Measurements from ENCODE around the gene HMMR.
"Not testable (repeated sequence)": the region's sequence is repeated elsewhere in the genome, so short reads cannot be mapped to it uniquely, and the experiment has no call there.

HMMR gene

GRCh38 chr5:163460562-163461171, at the start of gene HMMR:
HMMR (plus strand) TSS chr5:163460632; CDS start chr5:163460693, 61 bp downstream.
- DNase-seq = no peak

DNA sequence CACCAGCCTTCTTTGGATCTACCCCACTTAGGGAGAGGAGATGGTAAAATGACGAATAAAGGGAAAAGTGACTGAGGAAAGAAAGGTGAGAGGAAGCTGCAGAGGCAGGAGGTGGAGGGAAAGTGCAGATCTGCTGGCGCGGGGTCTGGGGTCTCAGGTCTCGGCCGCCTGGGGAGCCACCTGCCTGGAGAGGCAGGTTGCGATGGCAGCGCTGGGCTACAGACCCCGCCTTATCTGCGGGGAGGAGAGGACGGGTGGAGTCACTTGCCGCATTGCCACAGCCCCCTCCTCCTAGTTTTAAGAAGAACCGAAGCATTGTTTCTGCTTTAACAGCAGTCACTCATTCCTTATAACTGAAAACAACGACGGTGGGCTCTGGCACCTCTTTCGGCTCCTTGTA, 44.8 kb upstream of the HMMR start:
- DNase-seq = not testable (repeated sequence)

- no peak for DNase-seq
Observed at GRCh38 chr5:163424836-163425235, 35.6 kb upstream of the HMMR start.

DNA sequence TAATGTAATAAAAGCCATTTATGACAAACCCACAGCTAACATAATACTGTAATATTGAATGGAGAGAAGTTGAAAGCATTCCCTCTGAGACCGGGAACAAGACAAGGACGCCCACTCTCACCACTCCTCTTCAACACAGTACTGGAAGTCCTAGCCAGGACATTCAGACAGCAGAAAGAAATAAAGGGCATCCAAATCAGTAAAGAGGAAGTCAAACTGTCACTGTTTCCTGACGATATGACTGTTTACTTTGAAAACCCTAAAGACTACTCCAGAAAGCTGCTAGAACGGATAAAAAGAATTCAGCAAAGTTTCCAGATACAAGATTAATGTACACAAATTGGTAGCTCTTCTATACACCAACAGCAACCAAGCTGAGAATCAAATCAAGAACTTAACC, 34.3 kb upstream of the HMMR start:
- not testable (repeated sequence) for DNase-seq

DNA sequence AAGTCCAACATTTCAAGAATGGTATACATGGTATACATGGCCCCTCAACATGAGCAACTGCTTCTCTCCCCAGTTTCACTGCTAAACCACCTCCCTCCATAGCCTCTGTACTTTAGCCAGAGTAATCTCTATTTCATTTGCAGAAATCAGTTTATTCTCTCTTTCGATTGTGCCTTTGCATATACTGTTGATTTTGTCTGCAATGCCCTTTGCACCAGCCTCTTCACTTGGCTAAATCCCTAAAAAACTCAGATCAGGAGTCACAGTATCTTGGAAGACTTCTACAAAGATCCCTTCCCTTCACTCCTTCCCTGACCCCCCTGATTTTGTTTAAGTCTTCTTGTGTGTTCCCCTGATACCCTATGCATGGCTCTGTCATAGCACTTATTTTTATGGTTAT, 27.9 kb upstream of the HMMR start:
- no peak for DNase-seq

DNA sequence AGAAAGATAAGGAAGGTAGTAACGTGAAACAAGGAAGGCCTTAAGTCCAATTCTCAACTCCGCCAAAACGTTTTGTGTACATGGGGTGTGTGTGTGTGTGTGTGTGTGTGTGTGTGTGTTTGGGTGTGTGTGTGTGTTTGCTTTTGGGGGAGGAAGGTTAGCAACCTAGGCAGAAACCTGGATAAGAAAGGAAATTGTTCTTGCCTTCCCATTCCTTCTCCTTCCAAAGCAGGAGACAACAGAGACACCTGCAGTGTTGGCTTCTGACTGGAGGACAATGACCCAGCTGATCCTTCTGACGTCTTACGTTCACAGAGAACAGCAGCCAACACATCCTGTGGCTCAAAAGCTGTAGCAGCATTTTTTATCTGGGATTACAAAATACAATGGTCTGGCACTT, 27.2 kb upstream of the HMMR start:
- DNase-seq = no peak

DNA sequence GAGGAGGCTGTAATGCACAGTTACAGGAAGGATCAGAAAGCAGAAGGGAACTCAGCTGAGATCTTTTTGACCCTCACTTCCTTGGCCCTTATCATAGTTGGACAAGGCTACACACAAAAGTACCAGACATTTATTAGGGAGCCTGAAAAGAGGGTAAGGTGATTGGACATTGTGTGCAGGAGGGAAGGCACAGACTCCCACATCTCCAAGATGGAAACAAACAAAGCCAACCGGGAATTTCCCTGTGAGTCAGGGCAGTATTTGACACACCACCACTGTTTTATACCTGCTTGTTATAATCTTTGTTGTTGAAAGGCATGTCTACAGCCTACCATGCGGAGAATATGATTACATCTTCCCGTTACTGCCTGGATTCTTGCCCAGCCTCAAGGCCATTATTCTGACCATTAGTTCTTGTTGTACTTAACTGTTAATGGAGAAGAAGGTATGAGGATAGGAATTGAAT, 26.0 kb upstream of the HMMR start:
- DNase-seq = no peak

DNA sequence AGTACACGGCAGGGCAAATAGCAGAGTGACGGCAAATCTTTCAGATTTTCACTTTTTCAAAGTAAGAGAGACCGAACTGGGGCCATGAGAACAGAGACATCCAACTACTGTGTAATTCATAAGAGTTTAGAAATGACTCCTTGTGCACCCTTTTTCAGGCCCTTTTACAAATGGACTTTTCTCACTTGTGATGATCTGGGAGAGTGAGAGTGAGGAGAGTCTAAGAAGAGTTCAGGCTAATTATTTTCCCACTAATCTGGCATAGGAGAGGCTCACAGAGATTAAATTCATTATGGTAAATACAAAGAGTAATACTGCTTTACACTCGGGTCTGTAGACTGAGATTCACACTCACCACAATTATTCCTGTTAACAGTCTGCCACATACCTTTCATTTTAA, 23.9 kb upstream of the HMMR start:
- DNase-seq = no peak

DNA sequence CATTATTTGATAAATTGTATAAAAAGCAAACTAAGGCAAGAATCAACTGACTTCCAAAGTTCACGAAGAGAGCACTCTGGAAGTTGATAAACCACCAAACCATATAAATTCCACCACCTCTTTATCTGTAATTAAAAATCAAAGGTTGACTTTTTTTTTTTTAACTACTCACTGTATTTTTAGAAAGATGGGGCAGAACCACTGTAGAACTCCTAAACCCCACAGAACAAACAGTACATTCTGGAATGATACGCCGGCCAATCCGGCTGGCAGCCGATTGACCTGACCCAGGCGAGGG, 23.5 kb upstream of the HMMR start:
- DNase-seq = no peak

- peak; percentile 97 for DNase-seq
Observed at GRCh38 chr5:163437309-163438182, 22.9 kb upstream of the HMMR start, which contains the start of gene CCNG1. CCNG1 (plus strand) TSS chr5:163437595; CDS start chr5:163439257, 1,662 bp downstream.

- peak; percentile 68 for DNase-seq
Observed at GRCh38 chr5:163439092-163439425, 21.4 kb upstream of the HMMR start.

- DNase-seq = no peak
Observed at GRCh38 chr5:163440954-163441353, 19.5 kb upstream of the HMMR start.

- DNase-seq = no peak
Observed at GRCh38 chr5:163444526-163444925, 15.9 kb upstream of the HMMR start.

GRCh38 chr5:163445345-163445744, 15.1 kb upstream of the HMMR start:
- DNase-seq = no peak

DNA sequence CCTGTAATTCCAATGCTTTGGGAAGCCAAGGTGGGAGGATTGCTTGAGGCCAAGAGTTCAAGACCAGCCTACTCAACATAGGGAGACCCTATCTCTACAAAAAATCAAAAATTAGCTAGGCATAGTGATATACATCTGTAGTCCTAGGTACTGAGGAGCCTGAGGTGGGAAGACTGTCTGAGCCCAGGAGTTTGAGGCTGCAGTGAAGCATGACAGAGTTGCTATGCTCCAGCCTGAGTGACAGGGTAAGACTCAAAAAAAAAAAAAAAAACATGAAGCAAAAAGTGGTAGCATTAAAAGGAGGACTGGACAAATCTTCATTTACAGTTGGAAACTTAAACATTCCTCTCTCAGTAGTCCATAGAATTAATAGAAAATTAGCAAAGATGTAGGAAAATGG, 13.2 kb upstream of the HMMR start:
- no peak for DNase-seq

DNA sequence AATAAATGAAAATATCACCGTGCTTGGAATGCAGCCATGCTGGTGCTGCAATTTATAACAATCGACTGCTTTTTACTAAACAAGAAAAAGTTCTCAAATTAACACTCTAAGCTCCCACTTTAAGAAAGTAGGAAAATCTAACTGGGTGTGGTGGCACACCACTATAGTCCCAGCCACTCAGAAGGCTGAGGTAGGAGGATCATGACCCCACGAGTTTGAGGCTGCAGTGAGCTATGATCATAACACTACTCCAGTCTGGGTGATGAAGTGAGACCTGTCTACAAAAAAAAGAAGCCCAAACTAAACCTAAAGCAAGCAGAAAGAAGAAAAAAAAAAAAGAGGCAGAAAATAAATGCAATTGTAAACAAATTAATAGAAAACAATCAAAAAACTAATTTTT, 12.6 kb upstream of the HMMR start:
- DNase-seq = no peak

GRCh38 chr5:163448491-163448890, 11.9 kb upstream of the HMMR start:
- no peak for DNase-seq

GRCh38 chr5:163451489-163451888, 8.9 kb upstream of the HMMR start:
- no peak for DNase-seq

GRCh38 chr5:163453705-163454104, 6.7 kb upstream of the HMMR start:
- no peak for DNase-seq

DNA sequence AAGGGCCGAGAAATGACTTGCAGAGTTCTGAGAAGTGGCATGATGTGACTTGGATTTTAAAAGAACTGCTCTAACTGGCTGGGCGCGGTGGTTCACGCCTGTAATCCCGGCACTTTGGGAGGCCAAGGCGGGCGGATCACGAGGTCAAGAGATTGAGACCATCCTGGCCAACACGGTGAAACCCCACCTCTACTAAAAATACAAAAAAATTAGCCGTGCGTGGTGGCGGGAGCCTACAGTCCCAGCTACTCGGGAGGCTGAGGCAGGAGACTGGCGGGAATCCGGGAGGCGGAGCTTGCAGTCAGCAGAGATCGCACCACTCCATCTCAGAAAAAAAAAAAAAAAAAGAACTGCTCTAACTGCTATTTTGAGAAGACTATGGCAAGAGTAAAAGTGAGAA, 5.0 kb upstream of the HMMR start:
- not testable (repeated sequence) for DNase-seq

- no peak for DNase-seq
Observed at GRCh38 chr5:163456029-163456589, 4.3 kb upstream of the HMMR start.

GRCh38 chr5:163456840-163457239, 3.6 kb upstream of the HMMR start:
- DNase-seq = no peak

- no peak for DNase-seq
Observed at GRCh38 chr5:163458778-163459385, 1.6 kb upstream of the HMMR start.

- no peak for DNase-seq
Observed at GRCh38 chr5:163459462-163459818, 992 bp upstream of the HMMR start.
